GM12865 (cell line): ENCODE measurements around the gene GATAD2B.

Experiments used
- DNase-seq: peaks from one replicate; pipeline ENCODE4 v3.0.0; 2010; ENCODE audit warnings: low read depth
- H3K4me3 ChIP-seq: 2 replicates; pipeline ENCODE4 v1.5.1; 2011; ENCODE audit warnings: mild to moderate bottlenecking, low read depth, low read length, control low read depth
- CTCF ChIP-seq: IDR thresholded peaks from 2 replicates; pipeline ENCODE4 v1.5.1; 2011; ENCODE audit warnings: low read length, control low read depth, low read depth, inconsistent platforms; ENCODE audit not compliant: insufficient read depth; ENCODE audit errors: missing control alignments

The GATAD2B gene

DNA sequence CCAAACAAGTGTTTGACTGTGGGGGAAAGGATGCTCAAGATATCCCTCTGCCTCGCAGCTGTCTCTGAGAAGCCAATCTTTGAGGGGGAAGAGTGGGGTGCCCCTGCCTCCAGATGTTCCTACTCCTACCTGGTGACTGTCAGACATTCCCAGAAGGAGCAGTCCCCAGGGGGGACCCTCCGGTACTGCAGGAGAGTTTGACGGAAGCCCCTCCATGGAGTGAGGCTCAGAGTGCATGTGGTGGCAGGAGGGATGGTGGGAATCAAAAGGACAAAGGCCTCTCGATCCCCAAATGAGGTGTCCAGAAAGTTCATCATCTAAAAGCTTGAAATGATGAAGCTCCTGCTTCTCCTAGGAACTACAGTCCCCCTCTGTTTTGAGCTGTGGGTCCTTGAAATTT lies 142.2 kb downstream of the GATAD2B start:
- no peak for DNase-seq
- no peak for TF ChIP-seq CTCF
- no peak overlapping the region for H3K4me3 ChIP-seq

GRCh38 chr1:153779781-153780541 lies 142.8 kb downstream of the GATAD2B start:
- no peak overlapping the region for H3K4me3 ChIP-seq
- no peak for TF ChIP-seq CTCF
- no peak for DNase-seq

GRCh38 chr1:153778824-153779519 lies 143.8 kb downstream of the GATAD2B start:
- no peak for DNase-seq
- H3K4me3 ChIP-seq = no peak overlapping the region
- no peak for TF ChIP-seq CTCF

- no peak for TF ChIP-seq CTCF
- no peak for DNase-seq
- H3K4me3 ChIP-seq = no peak overlapping the region
Observed at GRCh38 chr1:153778051-153778823, 144.5 kb downstream of the GATAD2B start.

DNA sequence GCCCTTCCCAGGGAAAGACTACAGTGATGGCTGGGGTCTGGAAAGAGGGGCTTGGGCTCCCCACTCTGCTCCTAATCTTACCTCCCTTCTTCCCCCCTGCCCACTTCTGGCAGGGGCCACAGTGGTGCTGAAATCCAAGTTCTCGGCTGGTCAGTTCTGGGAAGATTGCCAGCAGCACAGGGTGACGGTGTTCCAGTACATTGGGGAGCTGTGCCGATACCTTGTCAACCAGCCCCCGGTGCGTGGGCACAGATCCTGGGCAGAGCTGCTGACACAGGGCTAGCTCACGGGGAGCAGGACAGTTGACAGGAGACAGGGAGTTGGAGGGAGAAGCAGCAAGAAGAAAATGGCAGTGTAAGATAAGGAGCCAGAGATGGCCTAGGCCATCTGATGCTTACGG lies 145.1 kb downstream of the GATAD2B start:
- no peak for TF ChIP-seq CTCF
- H3K4me3 ChIP-seq = no peak overlapping the region
- no peak for DNase-seq

GRCh38 chr1:153776845-153777370 lies 145.9 kb downstream of the GATAD2B start:
- no peak for TF ChIP-seq CTCF
- no peak overlapping the region for H3K4me3 ChIP-seq
- no peak for DNase-seq
